Osteoblast (primary cell): ENCODE measurements around the gene FCN3. TPM values are rescaled to one million over a fixed set of nuclear protein-coding genes. Genes with fewer than 3 reads are reported as not detected.

Experiments used
- DNase-seq: peaks from one replicate; pipeline ENCODE4 v3.0.0; 2011; ENCODE audit warnings: low spot score, mixed read lengths; ENCODE audit not compliant: insufficient read length; ENCODE audit errors: missing footprints
- H2AFZ ChIP-seq: 2 replicates; pipeline ENCODE4 v1.6.0; 2011; ENCODE audit warnings: mild to moderate bottlenecking, low read length
- H3K27ac ChIP-seq: 2 replicates; pipeline ENCODE4 v1.5.1; 2011; ENCODE audit warnings: mild to moderate bottlenecking, low read depth, low read length, moderate library complexity
- H3K27me3 ChIP-seq: 2 replicates; pipeline ENCODE4 v1.6.0; 2012; ENCODE audit warnings: mild to moderate bottlenecking, control low read depth, inconsistent platforms, low read length, moderate library complexity; ENCODE audit not compliant: insufficient read depth
- H3K36me3 ChIP-seq: 2 replicates; pipeline ENCODE4 v1.5.1; 2011; ENCODE audit warnings: mild to moderate bottlenecking, low read length, control low read depth, moderate library complexity; ENCODE audit not compliant: insufficient read depth
- H3K4me1 ChIP-seq: 2 replicates; pipeline ENCODE4 v1.5.1; 2011; ENCODE audit warnings: mild to moderate bottlenecking, low read length, control low read depth, moderate library complexity; ENCODE audit not compliant: insufficient read depth
- H3K4me2 ChIP-seq: 2 replicates; pipeline ENCODE4 v1.6.0; 2011; ENCODE audit warnings: mild to moderate bottlenecking, low read length; ENCODE audit not compliant: insufficient read depth
- H3K4me3 ChIP-seq: fragments of 200-600 bp; sonication (generic); 3 replicates; pipeline ENCODE4 v1.5.1; 2012; ENCODE audit warnings: mild to moderate bottlenecking, low read length, inconsistent platforms; ENCODE audit not compliant: insufficient read depth
- H3K79me2 ChIP-seq: 2 replicates; pipeline ENCODE4 v1.6.0; 2012; ENCODE audit warnings: mild to moderate bottlenecking, low read length, control low read depth, inconsistent platforms; ENCODE audit not compliant: insufficient read depth
- H3K9me3 ChIP-seq: 2 replicates; pipeline ENCODE4 v1.5.1; 2011; ENCODE audit warnings: low read depth, low read length, control low read depth
- H4K20me1 ChIP-seq: 2 replicates; pipeline ENCODE4 v1.6.0; 2012; ENCODE audit warnings: mild to moderate bottlenecking, low read length, control low read depth; ENCODE audit not compliant: insufficient read depth
- CTCF ChIP-seq: IDR thresholded peaks from 2 replicates; pipeline ENCODE4 v1.5.1; 2011; ENCODE audit warnings: mild to moderate bottlenecking, low read depth, low read length, moderate library complexity; ENCODE audit errors: extremely low read depth
- total RNA-seq: library from RNA; depleted of rRNA; stranded (reverse); fragments of >200 nt; gene quantifications from 2 replicates; pipeline ENCODE4 v1.2.3, GENCODE V29; 2012

Gene FCN3
- total RNA-seq, 1 donor: not detected

- H3K4me3 ChIP-seq: no peak overlapping the region
- H3K27ac ChIP-seq: no peak overlapping the region
- peaks cover 39% of the 10 kb centered on the region for H4K20me1 ChIP-seq
- H2AFZ ChIP-seq: no peak overlapping the region
- no peak for DNase-seq
- no peak overlapping the region for H3K4me2 ChIP-seq
- no peaks in the 10 kb centered on the region for H3K27me3 ChIP-seq
- H3K9me3 ChIP-seq: no peaks in the 10 kb centered on the region
- no peak for TF ChIP-seq CTCF
- H3K4me1 ChIP-seq: peaks cover 5% of the 10 kb centered on the region
- H3K79me2 ChIP-seq: peaks cover 86% of the 10 kb centered on the region
- H3K36me3 ChIP-seq: peaks cover 43% of the 10 kb centered on the region
Observed at GRCh38 chr1:27327964-27328363, 46.7 kb downstream of the FCN3 start.

- no peak overlapping the region for H3K4me3 ChIP-seq
- H2AFZ ChIP-seq: no peak overlapping the region
- no peaks in the 10 kb centered on the region for H3K27me3 ChIP-seq
- peaks cover 10% of the 10 kb centered on the region for H3K4me1 ChIP-seq
- H3K36me3 ChIP-seq: peaks cover 33% of the 10 kb centered on the region
- H3K4me2 ChIP-seq: no peak overlapping the region
- H3K79me2 ChIP-seq: peaks cover 77% of the 10 kb centered on the region
- peaks cover 28% of the 10 kb centered on the region for H4K20me1 ChIP-seq
- no peak overlapping the region for H3K27ac ChIP-seq
- TF ChIP-seq CTCF: no peak
- no peak for DNase-seq
- no peaks in the 10 kb centered on the region for H3K9me3 ChIP-seq
Observed at GRCh38 chr1:27325286-27325685, 49.3 kb downstream of the FCN3 start.

GRCh38 chr1:27322569-27323240 lies 51.9 kb downstream of the FCN3 start:
- H3K36me3 ChIP-seq: peaks cover 23% of the 10 kb centered on the region
- peak overlapping the region; percentile 97 for H2AFZ ChIP-seq
- no peaks in the 10 kb centered on the region for H3K27me3 ChIP-seq
- peak overlapping the region; percentile 100 for H3K4me3 ChIP-seq
- no peaks in the 10 kb centered on the region for H3K9me3 ChIP-seq
- peaks cover 55% of the 10 kb centered on the region for H3K79me2 ChIP-seq
- no peak for TF ChIP-seq CTCF
- peak; percentile 81 for DNase-seq
- peaks cover 12% of the 10 kb centered on the region for H3K4me1 ChIP-seq
- peak overlapping the region; percentile 96 for H3K4me2 ChIP-seq
- peaks cover 12% of the 10 kb centered on the region for H4K20me1 ChIP-seq
- H3K27ac ChIP-seq: peak overlapping the region; percentile 92

GRCh38 chr1:27321813-27322568 lies 52.6 kb downstream of the FCN3 start, which contains the start of gene TMEM222:
TSS of gene TMEM222 (plus strand) at chr1:27322163. CDS start at chr1:27322198, 35 bp downstream.
- peak within 1 kb of the TSS; percentile 100 for H3K4me3 ChIP-seq
- H3K79me2 ChIP-seq: peaks cover 48% of the 10 kb centered on the region
- peak within 1 kb of the TSS; percentile 92 for H3K27ac ChIP-seq
- H3K4me2 ChIP-seq: peak within 1 kb of the TSS; percentile 96
- peaks cover 12% of the 10 kb centered on the region for H3K4me1 ChIP-seq
- H4K20me1 ChIP-seq: peaks cover 11% of the 10 kb centered on the region
- H3K36me3 ChIP-seq: peaks cover 23% of the 10 kb centered on the region
- no peaks in the 10 kb centered on the region for H3K9me3 ChIP-seq
- peak within 1 kb of the TSS; percentile 97 for H2AFZ ChIP-seq
- TF ChIP-seq CTCF: no peak
- DNase-seq: peak; percentile 99
- no peaks in the 10 kb centered on the region for H3K27me3 ChIP-seq
